ENCODE results near the gene SMARCAD1.
"Not testable (repeated sequence)": the region's sequence is repeated elsewhere in the genome, so short reads cannot be mapped to it uniquely, and the experiment has no call there.

Gene SMARCAD1

GRCh38 chr4:94304365-94304971 lies 96.8 kb downstream of the SMARCAD1 start:
- DNase-seq, result peak; percentile 25

- no peak for DNase-seq
These were observed 98.0 kb downstream of the SMARCAD1 start for GRCh38 chr4:94305466-94306225.

- no peak for DNase-seq
These were observed 99.0 kb downstream of the SMARCAD1 start for GRCh38 chr4:94306713-94307112.

GRCh38 chr4:94307231-94307871 lies 99.7 kb downstream of the SMARCAD1 start:
- peak; percentile 21 for DNase-seq

DNA sequence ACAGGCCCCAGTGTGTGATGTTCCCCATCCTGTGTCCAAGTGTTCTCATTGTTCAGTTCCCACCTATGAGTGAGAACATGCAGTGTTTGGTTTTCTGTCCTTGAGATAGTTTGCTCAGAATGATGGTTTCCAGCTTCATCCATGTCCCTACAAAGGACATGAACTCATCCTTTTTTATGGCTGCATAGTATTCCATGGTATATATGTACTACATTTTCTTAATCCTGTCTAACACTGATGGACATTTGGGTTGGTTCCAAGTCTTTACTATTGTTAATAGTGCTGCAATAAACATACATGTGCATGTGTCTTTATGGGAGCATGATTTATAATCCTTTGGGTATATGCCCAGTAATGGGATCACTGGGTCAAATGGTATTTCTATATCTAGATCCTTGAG lies 112.3 kb downstream of the SMARCAD1 start:
- DNase-seq, result not testable (repeated sequence)

DNA sequence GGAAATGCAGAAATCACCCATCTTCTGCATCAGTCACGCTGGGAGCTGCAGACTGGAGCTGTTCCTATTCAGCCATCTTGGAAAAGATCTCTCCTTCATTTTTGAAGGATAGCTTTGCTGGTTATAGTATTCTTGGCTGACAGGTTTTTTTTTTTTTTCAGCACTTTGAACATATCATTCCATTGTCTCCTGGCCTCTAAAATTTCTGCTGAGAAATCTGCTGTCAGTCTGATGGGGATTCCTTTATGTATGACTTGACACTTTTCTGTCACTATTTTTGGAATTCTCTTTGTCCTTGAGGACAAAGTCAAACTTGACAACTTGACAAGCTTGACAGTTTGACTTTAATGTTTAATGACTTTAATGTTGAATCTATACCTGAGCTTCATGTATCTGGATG lies 118.2 kb downstream of the SMARCAD1 start:
- DNase-seq, result no peak

DNA sequence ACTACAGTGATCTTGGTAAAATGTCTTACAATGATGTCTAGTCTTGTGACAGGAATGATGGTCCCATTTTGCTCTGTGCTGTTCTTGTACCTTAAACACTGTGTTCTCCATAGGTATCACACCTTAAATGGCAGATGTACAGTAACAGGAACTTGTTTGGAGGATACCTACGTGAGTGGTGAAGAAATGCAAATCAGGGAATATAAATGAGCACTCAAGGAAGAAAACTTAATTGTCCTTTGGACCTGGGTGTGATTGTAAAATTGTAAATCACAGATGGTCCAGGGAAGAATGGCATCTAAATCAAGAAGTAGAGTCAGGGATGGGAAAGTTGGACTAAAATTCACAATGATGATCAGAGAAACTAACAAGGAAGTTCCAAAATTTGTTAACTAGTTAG lies 122.3 kb downstream of the SMARCAD1 start:
- no peak for DNase-seq

DNA sequence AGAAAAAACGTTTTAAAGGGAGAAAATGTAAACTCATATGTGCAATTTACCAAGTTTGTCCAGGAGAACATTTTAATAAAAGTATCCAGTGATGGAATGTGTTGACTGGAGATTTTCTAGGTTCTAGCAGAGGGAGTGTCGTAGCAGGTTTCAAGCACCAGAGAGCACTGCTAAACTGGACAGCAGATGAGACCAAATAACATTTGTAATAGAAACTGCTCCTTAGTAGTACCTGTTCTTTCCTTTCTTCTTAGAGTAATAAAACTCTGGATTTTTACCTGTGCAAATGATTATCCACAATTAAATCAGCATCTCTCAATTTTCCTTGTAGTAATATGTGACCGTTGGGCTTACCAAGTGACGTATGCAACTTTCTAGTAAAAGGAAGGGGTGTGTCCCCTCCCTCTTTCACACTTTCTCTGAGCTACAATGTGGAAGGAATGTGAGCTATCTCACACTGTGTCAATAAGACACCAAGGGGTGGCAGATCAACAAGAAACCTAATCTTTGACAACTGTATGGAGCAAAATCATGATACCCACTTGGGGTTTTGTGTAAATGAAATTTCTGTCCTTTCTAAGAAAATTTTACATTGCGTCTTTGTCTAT lies 125.4 kb downstream of the SMARCAD1 start:
- DNase-seq, result no peak

- no peak for DNase-seq
These were observed 126.2 kb downstream of the SMARCAD1 start for GRCh38 chr4:94333866-94334265.

DNA sequence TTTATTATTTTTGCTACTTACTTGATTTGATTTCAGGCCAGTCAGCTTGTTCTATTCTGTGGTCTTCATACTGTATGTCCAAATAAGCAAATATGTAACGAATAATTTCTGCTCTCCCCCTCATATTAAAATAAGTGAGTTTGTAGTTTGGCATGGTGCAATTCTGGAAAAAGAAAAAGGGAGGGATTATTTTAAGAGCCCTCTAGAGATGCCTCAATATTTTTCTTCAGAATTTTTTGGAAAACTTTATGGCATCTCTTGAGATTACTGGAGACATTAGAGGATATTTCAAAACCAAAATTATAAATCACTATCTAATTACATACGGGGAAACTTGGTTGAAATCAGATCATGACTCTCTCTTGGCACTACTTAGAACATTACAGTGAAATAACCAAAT lies 126.8 kb downstream of the SMARCAD1 start:
- DNase-seq, result no peak

DNA sequence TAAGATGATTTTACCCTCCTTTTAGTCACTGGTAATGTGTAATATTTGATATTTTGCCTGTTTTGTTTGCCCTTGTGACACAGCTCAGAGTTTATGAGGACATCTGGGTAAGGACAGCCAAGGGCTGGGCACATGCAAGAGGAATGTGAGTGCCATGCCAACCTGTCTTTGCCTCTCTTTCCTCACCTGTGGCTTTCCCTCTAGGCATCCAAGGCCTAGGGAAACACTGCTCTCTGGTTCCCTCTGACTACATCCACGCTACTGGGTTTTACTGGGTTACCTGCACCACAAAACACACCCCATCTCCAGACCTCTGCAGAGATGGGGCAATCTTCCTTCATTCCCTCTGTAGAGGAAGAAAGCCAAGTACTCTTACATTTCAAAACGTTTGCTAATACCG lies 127.3 kb downstream of the SMARCAD1 start:
- no peak for DNase-seq

DNA sequence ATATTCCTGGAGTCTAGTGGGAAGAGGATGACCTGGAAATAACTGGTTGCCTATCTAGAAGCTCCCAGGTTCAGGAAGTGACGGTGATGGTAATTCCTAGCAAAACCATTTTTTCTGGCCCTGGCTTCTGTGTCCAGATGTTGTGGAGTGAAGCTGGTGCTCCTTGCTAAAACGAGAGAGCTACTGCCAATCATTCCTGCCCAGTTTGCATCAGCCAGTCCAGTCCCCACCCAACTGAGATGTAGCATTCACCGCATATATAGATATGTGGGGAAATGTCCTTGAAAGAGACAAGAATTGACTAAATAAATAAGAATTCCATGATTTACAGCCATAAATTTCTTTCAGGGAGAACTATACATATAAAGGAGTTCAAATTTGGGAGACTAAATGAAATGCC lies 128.6 kb downstream of the SMARCAD1 start:
- no peak for DNase-seq

GRCh38 chr4:94336791-94337190 lies 129.1 kb downstream of the SMARCAD1 start:
- DNase-seq, result not testable (repeated sequence)

- no peak for DNase-seq
These were observed 131.2 kb downstream of the SMARCAD1 start for GRCh38 chr4:94338681-94339351.

DNA sequence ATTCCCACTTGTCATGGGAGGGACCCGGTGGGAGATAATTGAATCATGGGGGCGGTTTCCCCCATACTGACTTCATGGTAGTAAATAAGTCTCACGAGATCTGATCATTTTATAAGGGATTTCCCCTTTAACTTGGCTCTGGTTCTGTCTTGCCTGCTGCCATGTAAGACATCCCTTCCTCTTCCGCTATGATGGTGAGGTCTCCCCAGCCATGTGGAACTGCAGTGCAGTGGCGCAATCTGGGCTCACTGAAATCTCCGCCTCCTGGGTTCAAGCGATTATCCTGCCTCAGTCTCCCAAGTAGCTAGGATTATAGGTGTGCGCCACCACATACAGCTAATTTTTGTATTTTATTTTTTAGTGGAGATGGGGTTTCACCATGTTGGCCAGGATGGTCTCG lies 132.1 kb downstream of the SMARCAD1 start:
- DNase-seq, result no peak

Data from NCI-H2171 treated with DMSO at 0.1 percent for 48 hours (cell line).